ENCODE data around the gene ACOT13.
"Not testable (repeated sequence)": the region's sequence is repeated elsewhere in the genome, so short reads cannot be mapped to it uniquely, and the experiment has no call there.

The ACOT13 gene

GRCh38 chr6:24694198-24694597, 27.3 kb downstream of the ACOT13 start:
- DNase-seq: no peak

DNA sequence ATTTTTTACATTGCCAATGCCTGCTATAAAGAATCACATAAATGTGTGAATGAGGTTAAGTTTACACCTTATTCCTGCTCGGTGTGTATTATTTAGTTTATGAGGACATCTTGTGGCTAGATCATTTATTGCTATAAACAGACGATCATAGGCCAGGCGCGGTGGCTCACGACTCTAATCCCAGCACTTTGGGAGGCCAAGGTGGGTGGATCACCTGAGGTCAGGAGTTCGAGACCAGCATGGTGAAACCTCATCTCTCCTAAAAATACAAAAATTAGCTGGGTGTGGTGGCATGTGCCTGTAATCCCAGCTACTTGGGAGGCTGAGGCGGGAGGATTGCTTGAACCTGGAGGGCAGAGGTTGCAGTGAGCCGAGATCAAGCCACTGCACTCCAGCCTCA, 28.8 kb downstream of the ACOT13 start:
- peak; percentile 48 for DNase-seq

DNA sequence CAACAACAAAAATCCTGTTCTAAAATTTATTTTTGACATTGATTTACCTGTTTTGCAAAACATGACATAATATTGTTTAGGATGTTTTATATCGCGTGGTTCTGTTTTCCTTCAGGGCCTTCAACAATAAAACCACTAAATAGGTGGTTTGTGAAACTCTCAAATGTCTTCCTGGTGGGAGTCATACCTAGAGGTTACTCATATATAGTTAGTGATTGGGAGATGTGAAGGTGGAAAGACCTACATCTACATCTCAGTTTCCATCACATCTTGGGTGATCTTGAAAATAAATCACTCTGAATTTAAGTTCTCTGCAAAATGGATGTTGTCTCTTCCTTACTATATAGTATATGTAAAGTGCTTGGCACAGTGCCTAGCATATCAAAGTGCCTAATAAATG, 29.2 kb downstream of the ACOT13 start:
- no peak for DNase-seq

- DNase-seq: no peak
Observed at GRCh38 chr6:24699521-24700359, 32.9 kb downstream of the ACOT13 start.

DNA sequence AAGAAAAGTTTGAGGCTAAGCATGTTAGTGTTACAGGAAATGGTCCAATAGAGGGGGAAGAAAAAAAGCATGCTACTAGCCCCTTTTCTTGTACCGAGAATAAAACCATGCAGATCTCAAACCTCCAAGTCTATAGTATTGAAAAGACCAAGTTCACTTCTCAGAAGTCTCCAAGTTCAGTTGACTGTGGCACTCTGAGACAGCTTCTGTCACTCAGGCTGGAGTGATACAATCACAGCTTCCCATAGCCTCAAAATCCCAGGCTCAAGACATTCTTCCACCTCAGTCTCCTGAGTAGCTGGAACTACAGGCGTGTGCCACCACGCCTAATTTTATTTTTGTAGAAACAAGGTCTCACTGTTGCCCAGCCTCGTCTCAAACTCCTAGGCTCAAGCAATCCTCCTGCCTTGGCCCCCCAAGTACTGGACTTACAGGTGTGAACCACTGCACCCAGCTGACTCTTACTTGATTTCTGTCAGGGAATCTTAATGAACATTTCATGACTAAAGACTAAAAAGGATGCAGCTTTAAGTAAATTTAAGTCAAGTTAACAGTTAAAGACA, 35.9 kb downstream of the ACOT13 start:
- DNase-seq: no peak

- no peak for DNase-seq
Observed at GRCh38 chr6:24704468-24704867, 37.6 kb downstream of the ACOT13 start.

GRCh38 chr6:24708612-24709011, 41.7 kb downstream of the ACOT13 start:
- DNase-seq: no peak

DNA sequence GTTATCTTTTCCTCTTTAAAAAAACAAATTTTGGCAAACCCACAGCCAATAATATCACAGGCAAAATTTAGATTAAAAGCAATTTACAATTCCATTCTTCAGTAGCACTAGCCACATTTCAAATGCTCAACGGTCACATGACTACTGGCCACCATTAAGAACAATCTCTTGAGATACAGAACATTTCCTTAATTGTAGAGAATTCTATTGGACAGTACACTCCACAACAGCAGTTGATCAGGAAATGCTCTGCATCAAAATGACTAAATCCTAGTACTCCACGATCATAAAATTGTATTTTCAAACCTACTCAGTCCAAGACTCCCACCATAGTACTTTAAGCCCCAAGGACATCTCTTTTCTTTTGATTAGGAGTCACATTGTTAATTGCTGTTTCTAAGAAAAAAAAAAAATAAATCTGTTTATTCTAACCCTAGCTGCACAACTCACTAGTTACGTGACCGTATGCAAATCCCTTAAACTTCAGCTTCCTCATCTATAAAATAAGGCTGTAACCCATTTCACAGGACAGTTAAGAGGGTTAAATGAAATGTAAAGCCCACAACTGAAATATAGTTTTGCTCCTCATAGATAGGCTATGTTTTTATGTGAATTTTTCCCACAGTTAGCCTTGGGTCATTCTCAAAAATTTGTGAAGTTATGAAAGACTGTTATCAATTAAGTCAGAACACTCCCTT, 42.3 kb downstream of the ACOT13 start:
- no peak for DNase-seq

DNA sequence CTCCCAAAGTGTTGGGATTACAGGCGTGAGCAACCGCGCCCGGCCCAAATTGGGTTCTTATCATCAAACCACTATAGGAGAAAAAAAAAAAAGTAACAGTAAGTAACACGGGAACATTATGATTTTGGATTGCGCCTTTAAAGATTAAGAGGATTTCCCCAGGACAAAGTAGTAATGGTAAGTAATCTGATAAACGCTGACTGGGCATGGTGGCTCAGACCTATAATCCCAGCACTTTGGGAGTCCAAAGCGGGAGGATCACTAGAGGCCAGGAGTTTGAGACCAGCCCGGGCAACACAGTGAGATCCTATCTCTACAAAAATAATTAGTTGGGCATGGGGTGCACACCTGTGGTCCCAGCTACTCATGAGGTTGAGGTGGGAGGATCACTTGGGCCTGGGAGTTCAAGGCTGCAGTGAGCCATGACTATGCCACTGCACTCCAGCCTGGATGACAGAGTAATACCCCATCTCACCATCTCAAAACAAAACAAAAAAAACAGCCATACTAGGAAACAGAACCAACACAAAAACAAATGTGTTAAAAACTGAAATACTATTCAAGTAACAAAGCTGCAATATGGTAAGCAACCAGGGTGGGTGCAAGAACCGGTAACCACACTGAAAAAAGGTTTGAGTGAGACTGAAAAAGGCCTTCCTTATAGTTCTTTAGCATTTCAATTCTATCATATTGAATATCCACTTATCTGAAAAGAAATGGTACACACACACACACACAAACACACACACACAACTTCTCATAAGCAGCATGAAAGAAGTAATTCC, 43.8 kb downstream of the ACOT13 start:
- no peak for DNase-seq

DNA sequence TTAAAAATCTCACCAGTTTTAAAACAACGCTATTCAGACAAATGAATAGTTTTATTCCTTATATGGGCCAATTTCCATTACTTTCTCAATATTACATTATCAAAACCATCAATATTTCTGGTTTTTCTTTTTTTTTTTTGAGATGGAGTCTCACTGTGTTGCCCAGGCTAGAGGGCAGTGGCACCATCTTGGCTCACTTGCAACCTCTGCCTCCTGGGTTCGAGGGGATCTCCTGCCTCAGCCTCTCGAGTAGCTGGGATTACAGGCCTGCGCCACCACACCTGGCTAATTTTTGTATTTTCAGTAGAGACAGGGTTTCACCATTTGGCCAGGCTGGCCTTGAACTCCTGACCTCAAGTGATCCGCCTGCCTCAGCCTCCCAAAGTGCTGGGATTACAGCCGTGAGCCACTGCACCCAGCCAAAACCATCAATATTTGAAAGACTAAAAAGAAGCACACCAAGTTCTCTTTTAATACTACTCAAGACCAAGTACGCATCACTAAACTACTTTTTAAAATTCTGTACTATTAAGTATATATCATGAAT, 49.8 kb downstream of the ACOT13 start:
- not testable (repeated sequence) for DNase-seq

- no peak for DNase-seq
Observed at GRCh38 chr6:24718449-24719124, 51.7 kb downstream of the ACOT13 start.

DNA sequence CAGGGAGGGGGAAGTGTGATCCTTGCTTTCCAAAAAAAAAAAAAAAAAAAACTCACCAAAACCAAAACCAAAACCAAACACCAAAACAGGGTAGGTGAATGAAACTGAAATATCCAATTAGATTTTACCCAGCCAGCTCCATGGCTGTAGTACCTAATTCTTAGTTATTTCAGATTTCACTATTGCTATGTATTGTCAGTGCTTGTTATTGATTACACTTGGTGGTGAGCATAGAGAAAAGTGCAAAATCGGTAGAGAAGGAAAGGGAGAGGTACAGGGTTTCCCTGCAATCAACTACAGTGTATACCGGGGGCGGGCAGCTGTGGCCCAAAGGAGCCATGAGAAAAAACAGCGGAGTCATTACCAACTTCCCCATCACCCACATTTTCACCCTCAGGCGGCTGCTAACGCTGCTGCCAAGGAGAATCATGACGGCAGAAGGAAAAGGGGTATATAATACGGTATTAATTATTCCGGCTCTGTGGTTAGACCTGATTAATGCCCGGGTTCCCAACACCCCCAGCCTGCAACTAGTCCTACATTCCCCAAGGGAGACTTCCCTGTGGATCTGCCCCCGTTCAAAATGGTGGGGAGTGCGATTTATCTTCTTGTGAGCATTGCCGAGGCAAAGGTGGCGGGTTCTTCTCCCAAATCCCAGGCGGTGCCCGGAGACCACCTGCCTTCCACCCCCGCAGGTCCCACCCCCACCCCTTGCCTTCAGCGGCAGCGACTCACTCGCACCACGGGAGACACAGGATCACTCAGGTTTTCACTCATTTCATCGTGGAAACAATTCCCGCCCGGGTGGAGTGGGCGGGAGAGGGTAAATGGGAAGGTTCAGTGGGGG, 52.5 kb downstream of the ACOT13 start, which contains the start of gene C6orf62:
TSS of gene C6orf62 (minus strand) at position 30 of the 847 bp plus-strand sequence. CDS start 486 bp downstream, outside the sequence.
- peak; percentile 55 for DNase-seq

DNA sequence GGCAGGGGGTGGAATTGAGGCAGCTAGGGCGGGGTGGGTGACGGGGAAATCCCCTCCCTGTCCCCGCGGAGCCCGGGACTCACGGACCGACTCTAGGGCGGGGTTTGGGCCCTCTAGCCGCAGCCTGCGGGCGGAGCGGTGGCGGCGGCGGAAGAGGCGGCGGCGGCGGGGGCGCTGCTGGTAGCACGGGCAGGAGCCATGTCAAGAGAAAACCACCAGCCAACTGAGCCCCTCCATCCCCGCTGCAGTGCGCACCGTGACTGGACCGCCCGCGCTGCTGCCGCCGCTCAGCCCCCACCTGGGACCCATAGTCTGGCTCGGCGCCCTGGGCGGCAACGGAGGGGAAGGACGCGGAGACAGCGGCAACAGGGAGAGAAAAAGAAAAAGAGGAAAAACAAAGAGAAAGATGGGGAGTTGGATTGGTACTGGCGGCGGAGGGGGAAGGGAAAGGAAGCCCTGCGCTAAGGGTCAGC, 53.3 kb downstream of the ACOT13 start:
- peak; percentile 83 for DNase-seq

- DNase-seq: peak; percentile 99
Observed at GRCh38 chr6:24720604-24721460, 54.0 kb downstream of the ACOT13 start.

DNA sequence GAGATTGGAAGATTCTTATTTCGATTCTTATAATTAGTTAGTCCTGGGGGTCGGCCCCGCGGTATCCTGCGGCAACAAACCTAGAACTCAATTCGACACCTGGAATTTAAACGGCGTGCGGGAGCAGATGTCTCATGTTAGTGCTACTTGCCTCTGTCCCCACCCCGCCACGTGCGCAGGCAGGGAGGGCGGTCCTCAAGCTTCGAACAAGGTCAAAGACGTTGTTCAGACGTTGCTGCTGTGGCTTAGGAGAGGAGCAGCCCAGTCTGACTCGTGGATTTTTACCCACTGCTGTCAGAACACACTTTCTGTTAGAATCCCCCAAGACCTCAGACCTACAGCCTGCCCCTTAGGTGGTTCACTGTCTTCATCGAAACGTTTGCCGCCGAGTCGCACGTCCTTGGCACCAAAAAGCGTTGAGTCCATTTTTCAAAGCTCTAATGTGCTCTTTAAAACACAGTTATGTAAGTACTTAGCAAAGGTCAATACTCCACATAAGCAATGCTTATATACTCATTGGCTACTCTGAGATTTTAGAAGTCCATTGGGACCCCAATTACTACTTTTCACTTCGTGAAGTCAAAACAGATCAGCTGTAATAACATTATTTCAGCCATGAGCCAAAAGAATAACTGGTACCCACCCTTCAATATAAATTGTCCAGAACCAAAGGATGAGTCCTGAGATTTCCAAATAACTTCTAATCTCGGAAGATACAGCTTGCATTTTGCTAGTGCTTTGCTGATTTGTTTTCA, 54.8 kb downstream of the ACOT13 start:
- no peak for DNase-seq

- DNase-seq: no peak
Observed at GRCh38 chr6:24723270-24723669, 56.4 kb downstream of the ACOT13 start.

GRCh38 chr6:24730653-24731052, 63.8 kb downstream of the ACOT13 start:
- DNase-seq: not testable (repeated sequence)

DNA sequence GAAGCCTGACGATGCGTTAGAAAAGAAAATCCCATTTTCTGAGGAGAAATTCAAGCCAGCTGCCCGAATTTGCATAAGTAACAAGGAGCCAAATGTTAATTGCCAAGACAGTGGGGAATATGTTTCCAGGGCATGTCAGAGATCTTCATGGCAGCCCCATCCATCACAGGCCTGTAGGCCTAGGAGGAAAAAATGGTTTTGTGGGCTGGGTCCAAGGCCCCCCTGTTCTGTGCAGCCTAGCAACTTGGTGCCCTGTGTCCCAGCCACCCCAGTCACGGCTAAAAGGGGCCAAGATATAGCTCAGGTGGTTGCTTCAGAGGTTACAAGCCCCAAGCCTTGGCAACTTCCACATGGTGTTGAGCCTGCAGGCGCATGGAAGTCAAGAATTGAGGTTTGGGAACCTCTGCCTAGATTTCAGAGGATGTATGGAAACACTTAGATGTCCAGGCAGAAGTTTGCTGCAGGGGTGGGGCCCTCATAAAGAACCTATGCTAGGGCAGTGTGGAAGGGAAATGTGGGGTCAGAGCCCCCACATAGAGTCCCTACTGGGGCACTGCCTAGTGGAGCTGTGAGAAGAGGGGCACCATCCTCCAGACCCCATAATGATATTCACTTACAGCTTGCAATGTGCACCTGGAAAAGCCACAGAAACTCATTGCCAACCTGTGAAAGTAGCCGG, 64.7 kb downstream of the ACOT13 start:
- not testable (repeated sequence) for DNase-seq

GRCh38 chr6:24734166-24734565, 67.3 kb downstream of the ACOT13 start:
- DNase-seq: no peak
